ENCODE results near the gene TEX28.
"Not testable (repeated sequence)": the region's sequence is repeated elsewhere in the genome, so short reads cannot be mapped to it uniquely, and the experiment has no call there.

DNA sequence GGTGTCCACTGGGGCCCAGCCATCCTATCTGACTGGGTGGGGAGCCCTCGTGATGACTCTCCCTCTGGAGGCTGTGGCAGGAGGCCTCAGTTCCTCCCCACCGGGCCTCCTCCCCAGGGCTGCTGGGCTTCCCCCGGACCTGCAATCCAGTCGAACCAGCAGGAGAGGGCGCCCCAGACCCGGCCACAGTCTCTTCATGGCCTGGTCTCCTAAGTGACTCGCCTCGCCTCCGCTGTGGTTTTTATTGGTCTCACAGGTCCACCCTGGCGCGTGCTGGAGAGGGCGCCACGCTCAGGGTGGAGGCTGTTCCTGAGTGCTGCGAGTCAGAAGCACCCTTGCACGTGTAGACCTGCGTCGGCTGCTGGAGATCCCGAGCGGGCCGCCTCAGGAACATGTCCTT is 48.7 kb upstream of the TEX28 start:
- TF ChIP-seq, protein P1, sequence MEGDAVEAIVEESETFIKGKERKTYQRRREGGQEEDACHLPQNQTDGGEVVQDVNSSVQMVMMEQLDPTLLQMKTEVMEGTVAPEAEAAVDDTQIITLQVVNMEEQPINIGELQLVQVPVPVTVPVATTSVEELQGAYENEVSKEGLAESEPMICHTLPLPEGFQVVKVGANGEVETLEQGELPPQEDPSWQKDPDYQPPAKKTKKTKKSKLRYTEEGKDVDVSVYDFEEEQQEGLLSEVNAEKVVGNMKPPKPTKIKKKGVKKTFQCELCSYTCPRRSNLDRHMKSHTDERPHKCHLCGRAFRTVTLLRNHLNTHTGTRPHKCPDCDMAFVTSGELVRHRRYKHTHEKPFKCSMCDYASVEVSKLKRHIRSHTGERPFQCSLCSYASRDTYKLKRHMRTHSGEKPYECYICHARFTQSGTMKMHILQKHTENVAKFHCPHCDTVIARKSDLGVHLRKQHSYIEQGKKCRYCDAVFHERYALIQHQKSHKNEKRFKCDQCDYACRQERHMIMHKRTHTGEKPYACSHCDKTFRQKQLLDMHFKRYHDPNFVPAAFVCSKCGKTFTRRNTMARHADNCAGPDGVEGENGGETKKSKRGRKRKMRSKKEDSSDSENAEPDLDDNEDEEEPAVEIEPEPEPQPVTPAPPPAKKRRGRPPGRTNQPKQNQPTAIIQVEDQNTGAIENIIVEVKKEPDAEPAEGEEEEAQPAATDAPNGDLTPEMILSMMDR (IDR thresholded peaks at IDR 0.05) = not testable (repeated sequence)
- TF ChIP-seq EZH2phosphoT487, EZH2 (IDR thresholded peaks at IDR 0.05): not testable (repeated sequence)
